ENCODE data around the gene TBC1D17.

Gene TBC1D17

GRCh38 chr19:49877020-49877878, at the start of gene TBC1D17, which contains the start of gene AKT1S1:
TSS of gene TBC1D17 (plus strand) at chr19:49877702. CDS start at chr19:49877724, 22 bp downstream.
TSS of gene AKT1S1 (minus strand) at chr19:49877355. CDS start at chr19:49873295, 4,060 bp downstream.
- DNase-seq = peak; percentile 98

GRCh38 chr19:49829200-49829599, 48.3 kb upstream of the TBC1D17 start:
- DNase-seq = no peak

GRCh38 chr19:49829721-49830120, 47.8 kb upstream of the TBC1D17 start:
- no peak for DNase-seq

GRCh38 chr19:49830766-49831165, 46.7 kb upstream of the TBC1D17 start:
- DNase-seq = no peak

- no peak for DNase-seq
Measured at GRCh38 chr19:49831592-49831991, 45.9 kb upstream of the TBC1D17 start.

- DNase-seq = no peak
Measured at GRCh38 chr19:49832556-49832955, 44.9 kb upstream of the TBC1D17 start.

GRCh38 chr19:49833599-49833998, 43.9 kb upstream of the TBC1D17 start:
- DNase-seq = no peak

GRCh38 chr19:49835562-49835961, 41.9 kb upstream of the TBC1D17 start:
- DNase-seq = no peak

- DNase-seq = no peak
Measured at GRCh38 chr19:49836176-49837008, 41.1 kb upstream of the TBC1D17 start.

GRCh38 chr19:49837009-49837310, 40.5 kb upstream of the TBC1D17 start:
- DNase-seq = no peak

- DNase-seq = no peak
Measured at GRCh38 chr19:49837425-49837824, 40.1 kb upstream of the TBC1D17 start.

- no peak for DNase-seq
Measured at GRCh38 chr19:49838885-49839588, 38.5 kb upstream of the TBC1D17 start.

GRCh38 chr19:49839713-49840112, 37.8 kb upstream of the TBC1D17 start:
- DNase-seq = no peak

- DNase-seq = no peak
Measured at GRCh38 chr19:49840321-49840720, 37.2 kb upstream of the TBC1D17 start.

- DNase-seq = no peak
Measured at GRCh38 chr19:49840736-49841249, 36.7 kb upstream of the TBC1D17 start.

- DNase-seq = no peak
Measured at GRCh38 chr19:49843265-49843664, 34.2 kb upstream of the TBC1D17 start.

GRCh38 chr19:49844138-49845095, 33.1 kb upstream of the TBC1D17 start:
- DNase-seq = no peak

- DNase-seq = no peak
Measured at GRCh38 chr19:49845414-49845813, 32.1 kb upstream of the TBC1D17 start.

- DNase-seq = no peak
Measured at GRCh38 chr19:49846408-49846807, 31.1 kb upstream of the TBC1D17 start.

- no peak for DNase-seq
Measured at GRCh38 chr19:49847731-49848696, 29.5 kb upstream of the TBC1D17 start.

- DNase-seq = no peak
Measured at GRCh38 chr19:49848938-49849337, 28.6 kb upstream of the TBC1D17 start.
